ENCODE data around the gene PIGK.
A peak's percentile ranks its signal among the peaks of the same experiment; 100 is the strongest.

The PIGK gene

DNA sequence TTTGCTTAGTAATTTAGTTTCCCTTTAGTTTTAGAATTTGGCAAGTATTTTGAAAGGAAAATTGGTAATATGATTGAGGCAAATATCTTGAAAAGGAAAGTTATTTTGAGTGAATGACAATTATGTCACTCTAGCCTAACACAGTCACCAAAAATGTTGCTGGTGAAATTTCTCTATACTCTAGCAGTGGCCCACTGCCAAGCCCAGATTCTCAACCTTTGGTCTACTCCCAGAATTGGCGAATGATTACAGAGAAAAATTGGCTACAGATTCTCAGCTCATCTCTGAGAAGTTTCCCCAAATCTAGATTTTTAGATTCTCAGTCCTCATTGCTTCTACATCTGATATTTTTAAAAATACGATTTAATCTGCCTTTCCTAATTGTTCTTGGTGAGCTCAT lies 84.9 kb downstream of the PIGK start:
- H3K27ac ChIP-seq, result no peak overlapping the region
- no peak for TF ChIP-seq ZFX (IDR thresholded peaks at IDR 0.05; ENCODE audit: borderline replicate concordance)
- TF ChIP-seq, protein P1, sequence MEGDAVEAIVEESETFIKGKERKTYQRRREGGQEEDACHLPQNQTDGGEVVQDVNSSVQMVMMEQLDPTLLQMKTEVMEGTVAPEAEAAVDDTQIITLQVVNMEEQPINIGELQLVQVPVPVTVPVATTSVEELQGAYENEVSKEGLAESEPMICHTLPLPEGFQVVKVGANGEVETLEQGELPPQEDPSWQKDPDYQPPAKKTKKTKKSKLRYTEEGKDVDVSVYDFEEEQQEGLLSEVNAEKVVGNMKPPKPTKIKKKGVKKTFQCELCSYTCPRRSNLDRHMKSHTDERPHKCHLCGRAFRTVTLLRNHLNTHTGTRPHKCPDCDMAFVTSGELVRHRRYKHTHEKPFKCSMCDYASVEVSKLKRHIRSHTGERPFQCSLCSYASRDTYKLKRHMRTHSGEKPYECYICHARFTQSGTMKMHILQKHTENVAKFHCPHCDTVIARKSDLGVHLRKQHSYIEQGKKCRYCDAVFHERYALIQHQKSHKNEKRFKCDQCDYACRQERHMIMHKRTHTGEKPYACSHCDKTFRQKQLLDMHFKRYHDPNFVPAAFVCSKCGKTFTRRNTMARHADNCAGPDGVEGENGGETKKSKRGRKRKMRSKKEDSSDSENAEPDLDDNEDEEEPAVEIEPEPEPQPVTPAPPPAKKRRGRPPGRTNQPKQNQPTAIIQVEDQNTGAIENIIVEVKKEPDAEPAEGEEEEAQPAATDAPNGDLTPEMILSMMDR (IDR thresholded peaks at IDR 0.05), result no peak

DNA sequence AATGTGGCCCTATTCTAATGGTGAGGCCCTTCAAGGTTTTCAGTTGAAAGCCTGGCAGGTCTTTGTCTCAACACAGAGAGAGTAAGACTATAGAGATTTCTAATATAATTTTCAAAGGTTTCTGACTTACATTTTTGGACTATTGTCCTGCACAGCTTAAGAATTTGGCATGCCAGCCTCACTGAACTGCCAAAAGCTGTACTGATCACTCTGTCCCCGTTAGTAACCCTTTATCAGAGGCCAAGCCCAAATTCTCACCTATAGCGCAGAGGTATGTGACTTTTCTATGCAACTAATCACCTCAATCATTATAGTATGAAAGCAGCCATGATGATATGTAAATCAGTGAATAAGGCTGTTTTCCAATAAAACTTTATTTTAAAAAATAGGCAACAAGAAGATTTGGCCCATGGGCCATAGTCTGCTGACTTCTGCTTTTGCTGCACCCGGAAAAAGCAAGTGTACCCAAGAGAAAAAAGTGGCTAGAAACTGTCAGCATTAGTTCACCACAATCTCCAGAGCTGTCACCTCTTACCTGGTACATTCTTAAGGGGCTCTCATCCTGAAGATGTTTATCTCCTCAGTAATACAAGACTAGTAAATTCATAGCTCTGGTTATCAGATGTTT lies 85.4 kb downstream of the PIGK start:
- TF ChIP-seq, protein P1 (IDR thresholded peaks at IDR 0.05), result no peak
- no peak for TF ChIP-seq ZFX (IDR thresholded peaks at IDR 0.05; ENCODE audit: borderline replicate concordance)

DNA sequence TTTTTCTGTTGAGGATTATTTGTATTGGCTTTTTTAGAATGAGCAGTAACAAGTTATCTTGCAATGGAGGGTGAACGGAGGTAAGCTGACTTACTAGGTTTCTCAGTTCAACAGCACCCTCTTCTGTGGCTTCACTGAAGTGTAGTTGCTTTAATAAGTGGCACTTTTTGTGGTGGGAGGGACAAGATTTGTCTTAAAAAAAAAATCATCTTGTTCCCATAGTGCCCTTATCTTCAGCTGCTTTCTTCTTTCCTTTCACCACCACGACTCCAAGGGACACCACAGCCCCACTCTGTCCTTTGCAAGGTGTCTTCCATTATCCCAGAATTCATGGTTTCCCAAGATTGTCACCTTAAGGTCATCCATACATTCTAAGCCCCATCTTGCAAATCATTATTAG lies 92.9 kb downstream of the PIGK start:
- no peak overlapping the region for H3K27ac ChIP-seq
- TF ChIP-seq, protein P1 (IDR thresholded peaks at IDR 0.05), result peak; percentile 80
- TF ChIP-seq ZFX (IDR thresholded peaks at IDR 0.05; ENCODE audit: borderline replicate concordance), result no peak

More for the DNA sequence above, 85.4 kb downstream of the PIGK start:
- no peak overlapping the region for H3K27ac ChIP-seq

DNA sequence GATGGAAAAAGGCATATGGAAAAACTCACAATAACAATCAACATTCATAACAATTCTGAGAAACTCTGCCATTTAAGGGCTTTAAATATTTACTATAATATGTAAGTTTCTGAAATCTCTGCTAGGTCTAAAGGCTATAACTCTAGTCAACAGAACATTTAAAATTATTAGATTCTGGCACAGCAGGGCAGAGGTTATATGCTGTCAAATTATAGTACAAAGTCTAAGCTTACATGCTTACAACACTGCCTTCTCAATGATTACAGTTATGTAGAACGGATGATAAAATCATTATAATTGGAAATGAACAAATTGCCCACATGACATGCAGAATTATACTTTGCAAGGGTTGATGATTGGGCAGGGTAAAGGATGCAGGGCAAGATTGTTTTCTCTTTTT lies 97.7 kb downstream of the PIGK start:
- TF ChIP-seq ZFX (IDR thresholded peaks at IDR 0.05; ENCODE audit: borderline replicate concordance), result no peak
- TF ChIP-seq, protein P1 (IDR thresholded peaks at IDR 0.05), result no peak
- no peak overlapping the region for H3K27ac ChIP-seq

DNA sequence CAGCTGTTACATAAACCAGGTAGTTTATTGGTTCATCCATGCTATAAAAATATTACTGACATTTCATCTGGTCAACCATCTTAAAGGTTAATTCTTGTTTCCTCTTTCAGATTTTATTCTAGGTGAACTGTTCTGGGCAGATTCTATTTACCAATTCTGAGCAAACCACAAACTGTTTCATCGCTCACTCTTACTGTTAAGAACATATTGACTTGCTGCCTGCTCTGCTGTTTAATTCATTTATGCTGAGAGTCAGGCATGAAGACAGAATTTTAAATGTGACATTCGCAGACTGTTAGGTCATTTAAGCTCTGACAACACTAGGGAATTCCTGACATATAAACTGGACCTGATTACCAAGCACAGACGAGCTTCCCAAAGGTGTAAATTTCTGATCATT lies 98.3 kb downstream of the PIGK start:
- no peak overlapping the region for H3K27ac ChIP-seq
- TF ChIP-seq ZFX (IDR thresholded peaks at IDR 0.05; ENCODE audit: borderline replicate concordance), result no peak
- TF ChIP-seq, protein P1 (IDR thresholded peaks at IDR 0.05), result no peak

DNA sequence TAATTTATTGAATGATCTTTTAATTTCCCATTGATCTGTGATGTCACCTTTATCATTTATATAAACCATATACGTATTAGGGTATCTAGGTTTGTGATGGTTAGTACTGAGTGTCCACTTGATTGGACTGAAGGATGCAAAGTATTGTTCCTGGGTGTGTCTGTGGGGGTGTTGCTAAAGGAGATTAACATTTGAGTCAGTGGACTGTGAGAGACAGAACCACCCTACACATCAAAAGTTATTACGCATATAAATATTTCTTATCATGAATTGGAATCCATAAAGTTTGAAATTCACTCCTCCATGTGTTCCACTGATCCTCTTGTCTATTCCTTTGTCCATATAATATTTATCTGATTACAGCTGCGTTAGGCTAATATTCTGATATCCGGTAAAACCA lies 100.5 kb downstream of the PIGK start:
- TF ChIP-seq, protein P1 (IDR thresholded peaks at IDR 0.05), result no peak
- no peak for TF ChIP-seq ZFX (IDR thresholded peaks at IDR 0.05; ENCODE audit: borderline replicate concordance)

DNA sequence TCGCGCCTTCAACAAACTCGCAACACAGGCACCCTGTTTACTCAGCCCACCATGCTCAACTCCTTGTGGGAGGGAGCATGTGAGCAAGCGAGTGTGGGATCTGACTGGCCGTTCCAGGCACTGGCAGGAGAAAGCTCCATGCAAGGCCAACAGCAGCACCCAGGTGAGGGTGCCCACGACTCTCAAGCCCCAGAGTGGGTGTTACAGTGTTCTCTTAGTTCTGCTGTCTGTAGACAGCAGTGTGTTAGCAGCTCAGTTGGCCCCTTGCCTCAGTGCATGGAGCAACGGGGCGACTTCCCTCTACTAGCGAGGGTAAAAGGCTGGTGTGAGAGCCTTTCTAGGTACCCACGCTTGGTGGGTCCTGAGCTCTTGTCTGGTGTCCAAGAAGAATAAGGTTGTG lies 114.6 kb downstream of the PIGK start:
- TF ChIP-seq ZFX (IDR thresholded peaks at IDR 0.05; ENCODE audit: borderline replicate concordance), result no peak
- TF ChIP-seq, protein P1 (IDR thresholded peaks at IDR 0.05), result no peak
- H3K27ac ChIP-seq, result no peak overlapping the region

More for the DNA sequence above, 100.5 kb downstream of the PIGK start:
- no peak overlapping the region for H3K27ac ChIP-seq

Data from 22Rv1 (cell line).